GM10248 (cell line): ENCODE data around the gene CYTL1.

Experiments used
- CTCF ChIA-PET: fragments of 300-600 bp; sonication (Branson Sonifier 250); formaldehyde crosslinking; extraction: SDS; loops from one replicate; lab custom pipeline; 2021; ENCODE audit warnings: antibody characterized with exemption; lab: Yijun Ruan, JAX
- POLR2A ChIA-PET: fragments of 350-650 bp; sonication (Branson Sonifier 250); formaldehyde crosslinking; extraction: SDS; loops from one replicate; lab custom pipeline; 2020; ENCODE audit warnings: antibody characterized with exemption; lab: Yijun Ruan, JAX
- DNase-seq: peaks from one replicate; pipeline ENCODE4 v3.0.0; 2012; ENCODE audit errors: extremely low spot score
- TF ChIP-seq, protein P1 (sequence below): IDR thresholded peaks from 2 replicates; pipeline ENCODE4 v1.5.1; 2012; ENCODE audit warnings: mild to moderate bottlenecking, low read depth; ENCODE audit errors: extremely low read depth, missing control alignments, control extremely low read depth

CYTL1 gene

DNA sequence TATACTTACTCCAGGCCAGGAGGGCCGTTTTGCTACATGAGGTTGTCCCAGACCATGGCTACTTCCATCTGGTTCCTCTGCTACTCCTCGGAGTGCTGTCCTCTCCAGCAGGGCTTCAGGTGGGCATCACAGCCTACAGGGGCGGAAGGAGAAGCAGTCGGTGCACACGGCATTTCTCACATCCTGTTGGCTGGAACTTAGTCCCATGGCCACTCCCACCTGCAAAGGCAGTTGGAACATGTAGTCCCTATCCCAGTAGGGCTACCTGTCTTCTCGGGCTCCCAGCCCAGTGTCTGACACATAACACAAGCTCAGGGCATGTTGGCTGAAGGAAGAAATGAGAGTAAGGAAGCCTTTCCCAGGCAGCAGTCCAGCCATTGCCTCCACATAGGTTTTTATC lies 24.3 kb upstream of the CYTL1 start:
- ChIA-PET CTCF (no interaction called here), POLR2A (no interaction called here)
- TF ChIP-seq, protein P1, sequence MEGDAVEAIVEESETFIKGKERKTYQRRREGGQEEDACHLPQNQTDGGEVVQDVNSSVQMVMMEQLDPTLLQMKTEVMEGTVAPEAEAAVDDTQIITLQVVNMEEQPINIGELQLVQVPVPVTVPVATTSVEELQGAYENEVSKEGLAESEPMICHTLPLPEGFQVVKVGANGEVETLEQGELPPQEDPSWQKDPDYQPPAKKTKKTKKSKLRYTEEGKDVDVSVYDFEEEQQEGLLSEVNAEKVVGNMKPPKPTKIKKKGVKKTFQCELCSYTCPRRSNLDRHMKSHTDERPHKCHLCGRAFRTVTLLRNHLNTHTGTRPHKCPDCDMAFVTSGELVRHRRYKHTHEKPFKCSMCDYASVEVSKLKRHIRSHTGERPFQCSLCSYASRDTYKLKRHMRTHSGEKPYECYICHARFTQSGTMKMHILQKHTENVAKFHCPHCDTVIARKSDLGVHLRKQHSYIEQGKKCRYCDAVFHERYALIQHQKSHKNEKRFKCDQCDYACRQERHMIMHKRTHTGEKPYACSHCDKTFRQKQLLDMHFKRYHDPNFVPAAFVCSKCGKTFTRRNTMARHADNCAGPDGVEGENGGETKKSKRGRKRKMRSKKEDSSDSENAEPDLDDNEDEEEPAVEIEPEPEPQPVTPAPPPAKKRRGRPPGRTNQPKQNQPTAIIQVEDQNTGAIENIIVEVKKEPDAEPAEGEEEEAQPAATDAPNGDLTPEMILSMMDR = no peak
- DNase-seq = no peak

DNA sequence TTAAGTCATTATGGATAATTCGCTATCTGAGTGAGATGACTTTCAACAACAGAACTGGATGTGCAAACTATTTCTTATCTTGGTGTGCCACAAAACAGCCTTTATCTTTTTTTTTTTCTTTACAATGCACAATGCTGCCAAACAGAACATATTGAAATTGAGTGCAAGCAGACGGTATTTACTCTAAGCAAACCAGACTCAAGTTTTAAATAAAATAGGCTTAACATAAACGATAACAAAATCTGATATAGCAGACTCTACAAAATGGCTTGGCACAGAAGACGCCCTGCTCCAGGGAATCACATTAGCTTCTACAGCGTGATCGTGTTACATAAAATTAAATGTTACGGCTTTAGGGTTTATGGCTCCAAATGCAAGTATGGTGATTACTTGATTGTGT lies 22.4 kb upstream of the CYTL1 start:
- no peak for DNase-seq
- POLR2A ChIA-PET = no interaction called here
- CTCF ChIA-PET = no interaction called here
- TF ChIP-seq, protein P1 = no peak

DNA sequence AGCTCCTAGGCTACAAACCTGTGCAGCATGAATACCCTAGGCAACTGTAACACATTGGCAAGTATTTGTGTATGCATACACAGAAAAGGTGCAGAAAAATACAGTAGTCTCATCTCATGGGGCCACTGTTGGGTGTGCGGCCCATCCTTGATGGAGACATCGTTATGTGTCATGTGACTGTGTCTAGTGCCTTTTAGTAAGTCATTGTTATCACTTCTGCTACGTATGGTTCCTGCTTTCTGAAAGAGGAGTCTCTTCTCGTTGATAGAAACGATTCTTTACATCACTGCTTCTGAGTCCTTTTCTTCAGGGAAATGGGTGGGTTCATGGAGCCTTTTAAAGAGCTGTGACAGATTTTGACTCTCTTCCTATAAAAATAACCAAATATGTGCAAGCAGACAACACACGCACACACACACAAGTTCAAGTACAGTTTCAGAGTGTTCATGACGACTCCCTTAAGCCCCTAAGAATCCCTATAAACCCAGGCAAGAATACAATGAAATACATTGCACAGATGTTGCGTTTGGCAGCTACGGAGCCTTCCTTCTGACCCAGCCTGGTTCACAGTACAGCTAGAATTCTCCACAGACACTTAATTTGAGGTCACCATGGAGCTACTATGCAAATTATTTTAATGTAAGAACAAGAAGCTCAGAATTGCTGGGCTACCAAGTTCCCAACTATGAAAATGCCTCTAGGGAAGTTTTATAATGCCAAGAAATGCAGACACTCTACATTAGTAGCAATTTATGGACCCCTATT lies 21.8 kb upstream of the CYTL1 start:
- POLR2A ChIA-PET = no interaction called here
- DNase-seq = no peak
- TF ChIP-seq, protein P1 = no peak
- CTCF ChIA-PET = no interaction called here

DNA sequence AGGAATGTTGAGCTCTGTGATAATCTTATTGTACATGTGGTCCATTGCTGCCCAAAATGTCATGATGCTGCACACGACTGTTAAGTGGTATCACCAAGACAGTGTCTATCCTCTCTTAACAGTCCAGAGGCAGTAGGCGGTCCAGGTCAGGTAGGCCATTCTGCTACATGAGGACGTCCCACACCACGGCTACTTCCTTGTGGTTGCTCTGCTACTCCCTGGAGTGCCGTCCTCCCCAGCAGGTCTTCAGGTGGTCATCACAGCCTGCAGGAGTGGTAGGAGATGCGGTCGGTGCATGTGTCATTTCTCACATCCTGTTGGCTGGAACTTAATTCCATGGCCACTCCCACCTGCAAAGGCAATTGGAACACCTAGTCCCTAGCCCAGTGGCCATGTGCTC lies 20.5 kb upstream of the CYTL1 start:
- no peak for DNase-seq
- TF ChIP-seq, protein P1 = no peak
- ChIA-PET CTCF (no interaction called here), POLR2A (no interaction called here)

DNA sequence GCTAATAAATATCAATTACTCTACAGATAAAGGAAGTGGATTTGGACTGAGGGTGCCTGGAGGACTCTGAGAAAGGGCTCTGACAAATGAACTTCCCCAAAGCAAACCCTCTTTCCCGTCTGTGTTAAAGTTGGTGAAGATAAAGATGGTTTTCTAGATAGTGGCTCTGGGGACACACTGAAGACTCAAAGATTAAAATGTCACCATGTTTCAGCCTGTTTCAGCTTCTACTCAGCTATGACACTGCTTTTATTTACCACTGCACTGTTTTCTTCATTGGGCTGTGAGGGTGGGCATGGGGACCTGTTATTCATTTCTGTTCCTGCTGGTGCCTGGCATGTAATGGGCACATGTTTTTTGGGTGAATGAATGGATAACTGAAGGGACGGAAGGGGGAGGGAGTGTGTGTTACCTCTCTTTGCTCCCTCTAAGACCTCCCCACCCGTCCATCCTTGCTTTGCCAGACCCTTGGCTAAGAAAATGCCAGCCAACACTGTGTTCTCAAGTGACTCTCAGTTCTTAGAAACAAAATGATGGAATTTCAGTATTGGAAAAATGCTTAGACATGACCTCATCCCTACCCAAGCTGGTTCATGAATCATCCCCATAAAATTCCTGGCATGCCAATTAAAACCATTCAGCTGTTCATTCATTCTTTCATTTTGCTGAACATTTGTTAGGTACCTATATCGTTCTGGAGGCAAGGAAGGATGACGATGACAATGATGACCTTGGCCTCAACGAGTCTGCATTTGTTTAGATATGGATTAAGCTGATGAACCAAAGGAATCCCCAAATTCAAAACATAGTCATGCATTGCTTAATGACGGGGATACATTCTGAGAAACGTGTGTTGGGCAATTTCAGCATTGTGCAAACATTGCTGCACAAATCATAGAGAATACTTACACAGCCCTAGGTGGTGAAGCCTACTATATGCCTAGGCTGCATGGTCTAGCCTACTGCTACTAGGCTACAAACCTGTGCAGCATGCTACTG lies 18.6 kb upstream of the CYTL1 start:
- ChIA-PET POLR2A (interaction anchor here (0.6 kb wide), 1 partner anchor 278 kb away, joined by 4 read pairs; no protein-coding TSS in a partner anchor), CTCF (interaction anchor here (1.8 kb wide), 1 partner anchor 10 kb away, joined by 5 read pairs; no protein-coding TSS in a partner anchor)
- DNase-seq = no peak
- TF ChIP-seq, protein P1 = no peak

DNA sequence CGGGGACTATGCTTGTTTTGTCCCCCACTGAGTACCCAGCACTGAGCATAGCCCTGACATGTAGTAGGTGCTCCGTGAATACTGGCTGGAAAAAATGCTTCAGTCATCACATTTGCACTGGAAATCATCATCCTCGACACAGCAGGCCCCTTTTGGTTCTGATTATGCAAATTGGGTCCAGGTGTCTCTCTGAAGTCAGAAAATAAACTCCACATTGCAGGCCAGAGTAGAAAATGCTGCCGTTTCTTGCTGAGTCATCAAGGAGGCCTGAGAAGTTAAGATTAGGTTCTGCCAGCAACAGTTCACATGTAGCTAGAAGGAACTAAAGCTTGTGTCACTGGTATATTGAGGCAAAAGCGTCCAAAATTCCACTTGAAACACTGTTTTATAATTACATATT lies 17.0 kb upstream of the CYTL1 start:
- TF ChIP-seq, protein P1 = no peak
- CTCF ChIA-PET = interaction anchor here (1.8 kb wide), 1 partner anchor 9 kb away, joined by 5 read pairs; no protein-coding TSS in a partner anchor
- POLR2A ChIA-PET = no interaction called here
- no peak for DNase-seq
